K562 (cell line): ENCODE data around the gene SLC16A5. TPM values are rescaled to one million over a fixed set of nuclear protein-coding genes. Genes with fewer than 3 reads are reported as not detected.

Source experiments
- ATAC-seq: fragments of 200-7000 bp; cut with Tn5 transposase; 3 replicates; pipeline ENCODE4 v1.9.1; 2020; ENCODE audit warnings: moderate library complexity
- BruUV-seq: library from RNA; stranded (reverse); fragments of 400-500 nt; replicated peaks from 2 replicates; lab custom pipeline; 2021; lab: Mats Ljungman, UMichigan
- CTCF ChIA-PET: fragments of 300-600 bp; formaldehyde crosslinking; extraction: SDS; loops from one replicate; lab custom pipeline; 2021; ENCODE audit warnings: low intra/inter-chr PET ratio; lab: Yijun Ruan, JAX
- POLR2A ChIA-PET: fragments of 300-600, 350-650 bp; sonication (Branson Sonifier 250); formaldehyde crosslinking; extraction: SDS; loops from one replicate; lab custom pipeline; 2021; ENCODE audit warnings: antibody characterized with exemption, inconsistent platforms; lab: Yijun Ruan, JAX
- DNase-seq, 4 experiments: peaks; one replicate each; pipeline versions ENCODE4 v3.0.0 to v3.0.0-alpha.2; 2011 to 2018; ENCODE audit warnings: low spot score in 3 of 4, mixed read lengths in 3 of 4; ENCODE audit errors: extremely low read depth in 1 of 4
- FAIRE-seq: peaks from 2 replicates; lab custom pipeline; 2011; peaks lifted over from hg19 to GRCh38; lab: Jason Lieb, UNC
- H2AFZ ChIP-seq: 2 replicates; pipeline ENCODE4 v1.6.0; 2011; ENCODE audit warnings: low read depth, low read length, control low read depth, inconsistent platforms
- H3K27ac ChIP-seq: fragments of 200-600 bp; 3 replicates; pipeline ENCODE4 v1.8.0; 2011; ENCODE audit warnings: low read depth, mild to moderate bottlenecking, control low read depth, inconsistent platforms, low read length, moderate library complexity, mixed read lengths; ENCODE audit errors: extremely low read depth
- H3K27me3 ChIP-seq, 2 experiments: fragments of 300-600 bp in 1 of 2; 2 replicates in 1 of 2; 3 replicates in 1 of 2; pipeline versions ENCODE4 v1.6.0 to v1.8.0; 2011; ENCODE audit warnings: inconsistent platforms in 2 of 2, low read length in 2 of 2, mild to moderate bottlenecking in 1 of 2, mixed read lengths in 1 of 2, moderate library complexity in 1 of 2; ENCODE audit not compliant: control insufficient read depth in 2 of 2, insufficient read depth in 2 of 2
- H3K36me3 ChIP-seq: fragments of 300-600 bp; 3 replicates; pipeline ENCODE4 v1.8.0; 2011; ENCODE audit warnings: mild to moderate bottlenecking, low read length, inconsistent platforms; ENCODE audit not compliant: control insufficient read depth, insufficient read depth
- H3K4me1 ChIP-seq, 2 experiments: fragments of 200-600 bp in 1 of 2; replicated peaks in 1 of 2; 2 replicates in 1 of 2; 3 replicates in 1 of 2; pipeline versions ENCODE4 v1.5.1 to v1.8.0; 2011; ENCODE audit warnings: inconsistent platforms in 2 of 2, low read length in 2 of 2, mild to moderate bottlenecking in 1 of 2, mixed read lengths in 1 of 2, moderate library complexity in 1 of 2; ENCODE audit not compliant: control insufficient read depth in 2 of 2, insufficient read depth in 2 of 2
- H3K4me2 ChIP-seq: 2 replicates; pipeline ENCODE4 v1.6.1; 2011; ENCODE audit warnings: low read length, control low read depth, inconsistent platforms, mixed read lengths; ENCODE audit not compliant: insufficient read depth
- H3K4me3 ChIP-seq: fragments of 200-600 bp; sonication (generic), shearing (Covaris generic); 2 replicates; pipeline ENCODE4 v1.5.1; 2016; ENCODE audit warnings: control low read depth, inconsistent platforms
- H3K79me2 ChIP-seq: fragments of 200-600 bp; 3 replicates; pipeline ENCODE4 v1.8.0; 2011; ENCODE audit warnings: low read length, inconsistent platforms; ENCODE audit not compliant: control insufficient read depth, insufficient read depth
- H3K9ac ChIP-seq, 2 experiments: 2 replicates each; pipeline versions ENCODE4 v1.6.0 to v1.6.1; 2011; ENCODE audit warnings: low read depth in 2 of 2, low read length in 2 of 2, control low read depth in 1 of 2, inconsistent platforms in 1 of 2, mild to moderate bottlenecking in 1 of 2, mixed read lengths in 1 of 2; ENCODE audit not compliant: insufficient read depth in 1 of 2
- H3K9me1 ChIP-seq: one replicate; pipeline ENCODE4 v1.6.0; 2011; ENCODE audit warnings: inconsistent platforms, mild to moderate bottlenecking, low read length, moderate library complexity; ENCODE audit not compliant: control insufficient read depth, insufficient read depth
- H3K9me3 ChIP-seq: replicated peaks from 2 replicates; pipeline ENCODE4 v1.5.1; 2011; ENCODE audit warnings: low read depth, low read length, inconsistent platforms; ENCODE audit not compliant: control insufficient read depth, insufficient read depth
- H4K20me1 ChIP-seq: replicated peaks from 2 replicates; pipeline ENCODE4 v1.6.1; 2011; ENCODE audit warnings: low read length, inconsistent platforms, mixed read lengths; ENCODE audit not compliant: control insufficient read depth, insufficient read depth
- POLR2AphosphoS5 ChIP-seq: IDR thresholded peaks from 2 replicates; pipeline ENCODE4 v1.6.1; 2011; ENCODE audit warnings: mild to moderate bottlenecking, low read depth, low read length, moderate library complexity; ENCODE audit not compliant: control insufficient read depth, insufficient read depth
- POLR2G ChIP-seq: fragments of 200-400 bp; formaldehyde crosslinking; IDR thresholded peaks from 2 replicates; pipeline ENCODE4 v1.6.1; 2017; ENCODE audit warnings: low read depth, mild to moderate bottlenecking, antibody characterized with exemption, low read length, moderate library complexity
- TCF7 ChIP-seq: sonication (generic); IDR thresholded peaks from 2 replicates; pipeline ENCODE4 v1.6.1; 2016; ENCODE audit warnings: antibody characterized with exemption, borderline replicate concordance
- WGBS: fragments of 100-300 bp; shearing (Covaris generic); methylation state at CpG from one replicate; pipeline ENCODE4 v1.1.6; 2016; ENCODE audit warnings: low coverage, mixed read lengths; ENCODE audit not compliant: insufficient coverage; ENCODE audit errors: missing lambda C conversion rate; 5-methylcytosine and 5-hydroxymethylcytosine counted together
- in situ Hi-C: fragments of 300-500 bp; cut with MboI; formaldehyde crosslinking; loops from 4 replicates; pipeline ENCODE4 v1.15.0; 2018; ENCODE audit warnings: inconsistent platforms, mixed read lengths
- intact Hi-C: fragments of 100-400 bp; cut with micrococcal nuclease; formaldehyde crosslinking; loops from 2 replicates; pipeline ENCODE4 v1.14.2; 2022
- polyA plus RNA-seq, 8 experiments: library from polyadenylated mRNA; depleted of rRNA in 4 of 8; stranded (reverse) in 5 of 8; unstranded in 3 of 8; fragments of >200 nt; fragmentation: Nextera tagmentation in 2 of 8; fragmentation: Illumina TruSeq in 1 of 8; extraction: Ambion mirVana in 2 of 8; extraction: Trizol in 1 of 8; gene quantifications; 2 replicates each; pipeline versions ENCODE4 v1.2.1 to v1.2.3, GENCODE V29; 2011 to 2014; ENCODE audit warnings: inconsistent platforms in 1 of 8, missing spikeins in 1 of 8
- total RNA-seq, 7 experiments: library from RNA; depleted of rRNA in 6 of 7; stranded (reverse); fragments of >200 nt in 6 of 7; fragmentation: Illumina TruSeq in 2 of 7; extraction: Trizol in 2 of 7; gene quantifications; 2 replicates each; pipeline versions ENCODE4 v1.2.1 to v1.2.3, GENCODE V29; 2011 to 2021; ENCODE audit warnings: low replicate concordance in 1 of 7
- TF ChIP-seq, protein P1 (sequence below): fragments of 450-650 bp; IDR thresholded peaks from 2 replicates; pipeline ENCODE4 v1.6.1; 2016; ENCODE audit warnings: low read depth, mild to moderate bottlenecking, moderate library complexity

SLC16A5 gene
- total and polyA plus RNA-seq, 9 of the 15 experiments (the other 6 are each of a cell fraction or from before 2014, with no cell fraction given): 0.06 to 2.6 (median 0.91) TPM

DNA sequence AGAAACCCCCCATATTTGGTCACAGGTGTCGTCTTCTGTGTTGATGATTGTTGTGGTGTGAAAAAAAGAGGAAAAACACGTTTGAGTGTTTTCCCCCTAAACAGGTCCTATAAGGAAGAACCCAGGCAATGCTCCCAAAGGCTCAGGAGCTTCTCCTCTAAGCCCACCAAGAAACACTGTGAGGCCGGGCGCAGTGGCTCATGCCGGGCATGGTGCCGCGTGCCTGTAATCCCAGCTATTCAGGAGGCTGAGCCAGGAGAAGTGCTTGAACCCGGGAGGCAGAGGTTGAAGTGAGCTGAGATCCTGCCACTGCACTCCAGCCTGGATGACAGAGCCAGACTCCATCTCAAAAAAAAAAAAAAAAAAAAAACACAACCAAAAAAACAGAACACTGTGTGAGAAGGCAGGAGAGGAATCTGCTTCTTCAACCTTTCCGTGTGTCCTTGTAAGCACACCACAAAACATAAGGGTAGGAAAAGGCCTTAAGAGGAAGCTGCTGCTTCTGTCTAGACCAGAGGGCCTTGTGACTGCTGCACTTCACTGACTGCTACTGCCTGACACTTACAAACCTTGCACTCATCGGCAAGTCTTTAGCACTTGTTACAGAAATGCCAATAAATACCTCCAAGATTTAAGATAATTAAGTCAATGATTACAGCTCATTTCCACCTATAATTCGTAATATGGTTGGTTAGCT is 57.2 kb downstream of the SLC16A5 start:
- no TSS peak for BruUV-seq
- no peak overlapping the region for H2AFZ ChIP-seq
- no peak overlapping the region for H3K4me3 ChIP-seq
- ATAC-seq (0 out of 3 replicates have a peak, but pooled peaks have one; percentile 9), FAIRE-seq (no peak), DNase-seq (no peak)
- no peak overlapping the region for H3K27ac ChIP-seq
- 93% methylated on average over 11 of the region's 11 CpGs for WGBS
- H3K79me2 ChIP-seq: peaks cover 35% of the 10 kb centered on the region
- H3K27me3 ChIP-seq: no peaks in the 10 kb centered on the region
- TF ChIP-seq POLR2G (0 out of 2 replicates have a peak, but pooled peaks have one; percentile 18), TCF7 (no peak)
- no peaks in the 10 kb centered on the region; a peak in 1 of 5 replicates for H3K4me1 ChIP-seq
- in situ Hi-C loops (no loop called here), intact Hi-C loops (no loop called here)
- H3K9ac ChIP-seq: no peak overlapping the region
- no peaks in the 10 kb centered on the region for H3K9me3 ChIP-seq
- H3K4me2 ChIP-seq: no peak overlapping the region
- H3K9me1 ChIP-seq: no peaks in the 10 kb centered on the region
- ChIA-PET CTCF (no interaction called here), POLR2A (interaction anchor here (0.6 to 7.3 kb wide), 14 partner anchors 8 to 400 kb away, joined by 3 to 51 read pairs (median 4); partner anchors contain the start of genes JPT1, NT5C and NUP85)
- peaks cover 94% of the 10 kb centered on the region for H3K36me3 ChIP-seq
- H4K20me1 ChIP-seq: 0 out of 2 replicates have a peak, but pooled peaks cover 3% of the 10 kb centered on the region

DNA sequence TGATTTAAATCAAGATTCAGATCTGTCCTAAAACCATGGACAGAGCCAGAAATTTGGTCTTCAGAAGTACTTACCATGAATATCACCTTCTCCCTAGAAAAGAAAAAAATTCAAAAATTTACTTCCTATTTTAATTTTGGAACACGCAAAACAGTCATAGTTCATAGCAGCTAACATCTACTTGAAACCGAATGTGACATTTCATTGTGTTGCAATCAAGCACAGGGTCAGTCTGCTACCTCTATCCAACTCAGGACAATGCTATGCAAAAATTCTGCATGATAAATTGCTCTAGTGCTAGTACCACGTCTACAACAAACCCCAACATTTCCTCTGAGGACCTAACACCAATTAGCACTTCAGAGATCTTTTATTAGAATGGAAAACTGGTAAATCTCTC is 58.8 kb downstream of the SLC16A5 start:
- WGBS: 90% methylated on average over 3 of the region's 3 CpGs
- no peak overlapping the region for H2AFZ ChIP-seq
- H3K79me2 ChIP-seq: peaks cover 52% of the 10 kb centered on the region
- peaks cover 0 to 9% of the 10 kb centered on the region in 2 experiments; a peak in 4 of 5 replicates for H3K4me1 ChIP-seq
- intact Hi-C loops (no loop called here), in situ Hi-C loops (no loop called here)
- BruUV-seq: no TSS peak
- ATAC-seq: no peak
- FAIRE-seq: no peak
- no peak overlapping the region for H3K4me3 ChIP-seq
- H3K9ac ChIP-seq: no peak overlapping the region
- 0 out of 2 replicates have a peak, but pooled peaks cover 4% of the 10 kb centered on the region for H4K20me1 ChIP-seq
- ChIA-PET CTCF (no interaction called here), POLR2A (interaction anchor here (0.5 to 7.3 kb wide), 6 partner anchors 8 to 782 kb away, joined by 3 to 51 read pairs (median 4); partner anchors contain the start of genes JPT1 and NT5C)
- no peaks in the 10 kb centered on the region for H3K27me3 ChIP-seq
- H3K4me2 ChIP-seq: no peak overlapping the region
- no peak overlapping the region for H3K27ac ChIP-seq
- no peak for DNase-seq
- no peaks in the 10 kb centered on the region for H3K9me3 ChIP-seq
- H3K9me1 ChIP-seq: no peaks in the 10 kb centered on the region
- TF ChIP-seq, protein P1, sequence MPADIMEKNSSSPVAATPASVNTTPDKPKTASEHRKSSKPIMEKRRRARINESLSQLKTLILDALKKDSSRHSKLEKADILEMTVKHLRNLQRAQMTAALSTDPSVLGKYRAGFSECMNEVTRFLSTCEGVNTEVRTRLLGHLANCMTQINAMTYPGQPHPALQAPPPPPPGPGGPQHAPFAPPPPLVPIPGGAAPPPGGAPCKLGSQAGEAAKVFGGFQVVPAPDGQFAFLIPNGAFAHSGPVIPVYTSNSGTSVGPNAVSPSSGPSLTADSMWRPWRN: no peak
- 0 out of 2 replicates have a peak, but pooled peaks have one; percentile 26 for TF ChIP-seq POLR2AphosphoS5
- H3K36me3 ChIP-seq: peaks cover 83% of the 10 kb centered on the region
